ENCODE measurements around the gene ATAT1. TPM values are rescaled to one million over a fixed set of nuclear protein-coding genes. Genes with fewer than 3 reads are reported as not detected.

ATAT1 gene
- total and polyA plus RNA-seq, 10 of the 15 experiments (the other 5 are each of a cell fraction or from before 2014, with no cell fraction given) = 1.1 to 14.2 (median 6.9) TPM

DNA sequence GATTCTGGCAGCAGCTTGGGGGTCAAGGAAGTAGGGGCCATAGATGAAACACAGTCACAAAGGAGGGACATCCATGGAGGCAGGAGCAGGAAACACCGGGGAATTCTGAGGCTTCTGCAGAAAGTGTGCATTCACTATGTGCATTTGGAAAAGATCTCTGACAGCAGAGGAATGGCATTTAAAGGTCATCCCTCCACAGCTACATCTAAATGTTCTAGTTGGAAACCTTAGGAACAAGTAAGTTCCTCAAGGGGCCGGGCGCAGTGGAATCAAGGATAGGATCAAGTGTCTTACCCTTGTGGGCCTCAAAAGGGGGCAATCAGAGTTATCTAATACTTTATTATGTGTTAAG is 29.0 kb downstream of the ATAT1 start:
- Histone ChIP-seq H3K27me3 (replicated peaks in 1 of 2; ENCODE audit: control insufficient read depth in 2 of 2, insufficient read depth in 2 of 2, low read length in 1 of 2) (no peaks in the 10 kb centered on the region), H3K27ac (ENCODE audit: control insufficient read depth, insufficient read depth) (no peak overlapping the region), H3K36me3 (ENCODE audit: control insufficient read depth in 2 of 2, insufficient read depth in 2 of 2, low read length in 1 of 2) (peaks cover 29 to 34% of the 10 kb centered on the region in 2 experiments), H3K4me2 (ENCODE audit: control insufficient read depth, insufficient read depth) (no peak overlapping the region), H3K4me3 (no peak overlapping the region), H3K9ac (ENCODE audit: control insufficient read depth, insufficient read depth, low read length) (no peak overlapping the region), H4K20me1 (ENCODE audit: control insufficient read depth, insufficient read depth) (no peaks in the 10 kb centered on the region), H3K79me2 (ENCODE audit: control insufficient read depth, insufficient read depth, low read length) (no peaks in the 10 kb centered on the region), H3K4me1 (ENCODE audit: control insufficient read depth, insufficient read depth, low read length) (no peaks in the 10 kb centered on the region), H3K9me3 (replicated peaks; ENCODE audit: control insufficient read depth, insufficient read depth, low read length) (no peaks in the 10 kb centered on the region), H2AFZ (ENCODE audit: control insufficient read depth, low read depth, low read length) (no peak overlapping the region)
- ATAC-seq (no peak), FAIRE-seq (no peak), DNase-seq (ENCODE audit: low read depth, low spot score) (no peak)
- POLR2A ChIA-PET = no interaction called here
- in situ Hi-C loops (cut with MboI) = no loop called here
- SMC1A ChIA-PET (ENCODE audit: uncharacterized antibody, unreplicated experiment) = no interaction called here
- CTCF ChIA-PET = no interaction called here
- RAD21 ChIA-PET (ENCODE audit: unreplicated experiment) = no interaction called here
- no TSS peak for BruUV-seq (replicated peaks)
- WGBS (ENCODE audit: insufficient coverage, insufficient replicate concordance, low lambda C conversion rate, missing lambda C conversion rate) = 96% methylated on average over 3 of the region's 3 CpGs
- intact Hi-C loops (cut with micrococcal nuclease; ENCODE audit: unreplicated experiment) = no loop called here
- no peak for TF ChIP-seq NRF1 (conservative IDR thresholded peaks at IDR 0.05; ENCODE audit: low read depth, low read length)
- TF ChIP-seq FOS (IDR thresholded peaks at IDR 0.05; ENCODE audit: borderline replicate concordance, extremely low read depth, insufficient read length) = no peak
- no peak for TF ChIP-seq STAT3 (IDR thresholded peaks at IDR 0.05; ENCODE audit: low read depth, low read length)
- TF ChIP-seq SMAD5 (IDR thresholded peaks at IDR 0.05; ENCODE audit: low read depth) = no peak
- TF ChIP-seq WRNIP1 (IDR thresholded peaks at IDR 0.05; ENCODE audit: borderline replicate concordance, low read depth, low read length) = no peak
- TF ChIP-seq MEF2B (IDR thresholded peaks at IDR 0.05; ENCODE audit: partially characterized antibody, poor library complexity, severe bottlenecking) = no peak
- no peak for TF ChIP-seq ZNF384 (IDR thresholded peaks at IDR 0.05; ENCODE audit: borderline replicate concordance, low read depth, low read length)
- TF ChIP-seq MEF2A (IDR thresholded peaks at IDR 0.05; ENCODE audit: insufficient read depth, low read depth, low read length) = no peak
- no peak for TF ChIP-seq TBL1XR1 (IDR thresholded peaks at IDR 0.05; ENCODE audit: low read depth, low read length)

DNA sequence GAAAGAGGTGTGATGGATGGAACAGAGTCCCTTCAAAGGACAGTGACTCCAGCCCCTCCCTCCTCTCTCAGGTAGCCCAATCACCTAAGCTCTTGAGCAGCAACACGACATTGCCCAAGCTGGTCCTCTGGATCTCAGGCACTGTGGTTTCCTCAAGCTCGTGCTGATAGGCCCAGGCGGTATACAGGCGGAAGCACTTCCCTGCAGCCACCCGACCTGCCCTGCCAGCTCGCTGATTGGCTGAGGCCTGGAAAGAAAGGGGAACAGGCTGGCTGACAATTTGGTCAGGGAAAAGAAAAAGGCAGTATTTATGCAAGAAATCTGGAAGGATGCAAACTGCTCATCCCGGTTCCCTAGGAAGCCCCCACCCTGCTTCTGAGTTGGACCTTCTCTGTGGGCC is 29.8 kb downstream of the ATAT1 start:
- Histone ChIP-seq H2AFZ (ENCODE audit: control insufficient read depth, low read depth, low read length) (no peak overlapping the region), H3K27ac (ENCODE audit: control insufficient read depth, insufficient read depth) (no peak overlapping the region), H3K4me2 (ENCODE audit: control insufficient read depth, insufficient read depth) (no peak overlapping the region), H3K9ac (ENCODE audit: control insufficient read depth, insufficient read depth, low read length) (no peak overlapping the region), H4K20me1 (ENCODE audit: control insufficient read depth, insufficient read depth) (no peaks in the 10 kb centered on the region), H3K79me2 (ENCODE audit: control insufficient read depth, insufficient read depth, low read length) (no peaks in the 10 kb centered on the region), H3K9me3 (replicated peaks; ENCODE audit: control insufficient read depth, insufficient read depth, low read length) (no peaks in the 10 kb centered on the region), H3K36me3 (ENCODE audit: control insufficient read depth in 2 of 2, insufficient read depth in 2 of 2, low read length in 1 of 2) (peaks cover 32 to 37% of the 10 kb centered on the region in 2 experiments), H3K4me3 (no peak overlapping the region), H3K4me1 (ENCODE audit: control insufficient read depth, insufficient read depth, low read length) (no peaks in the 10 kb centered on the region), H3K27me3 (replicated peaks in 1 of 2; ENCODE audit: control insufficient read depth in 2 of 2, insufficient read depth in 2 of 2, low read length in 1 of 2) (no peaks in the 10 kb centered on the region)
- DNase-seq (ENCODE audit: low read depth, low spot score) (no peak), ATAC-seq (no peak), FAIRE-seq (no peak)
- intact Hi-C loops (cut with micrococcal nuclease; ENCODE audit: unreplicated experiment) (no loop called here), in situ Hi-C loops (cut with MboI) (no loop called here)
- ChIA-PET RAD21 (ENCODE audit: unreplicated experiment) (no interaction called here), CTCF (no interaction called here), POLR2A (interaction anchor here (0.6 kb wide), 1 partner anchor 8 kb away, joined by 3 read pairs; no protein-coding TSS in a partner anchor), SMC1A (ENCODE audit: uncharacterized antibody, unreplicated experiment) (interaction anchor here (1.6 kb wide), 1 partner anchor 9 kb away, joined by 6 read pairs; no protein-coding TSS in a partner anchor)
- WGBS (ENCODE audit: insufficient coverage, insufficient replicate concordance, low lambda C conversion rate, missing lambda C conversion rate) = 90% methylated on average over 7 of the region's 7 CpGs
- BruUV-seq (replicated peaks) = no TSS peak
- TF ChIP-seq ZNF687 (IDR thresholded peaks at IDR 0.05) (no peak), GATAD2B (conservative IDR thresholded peaks at IDR 0.05; ENCODE audit: low read depth) (no peak), IRF5 (IDR thresholded peaks at IDR 0.05; ENCODE audit: borderline replicate concordance) (no peak)
- TF ChIP-seq, protein P1, sequence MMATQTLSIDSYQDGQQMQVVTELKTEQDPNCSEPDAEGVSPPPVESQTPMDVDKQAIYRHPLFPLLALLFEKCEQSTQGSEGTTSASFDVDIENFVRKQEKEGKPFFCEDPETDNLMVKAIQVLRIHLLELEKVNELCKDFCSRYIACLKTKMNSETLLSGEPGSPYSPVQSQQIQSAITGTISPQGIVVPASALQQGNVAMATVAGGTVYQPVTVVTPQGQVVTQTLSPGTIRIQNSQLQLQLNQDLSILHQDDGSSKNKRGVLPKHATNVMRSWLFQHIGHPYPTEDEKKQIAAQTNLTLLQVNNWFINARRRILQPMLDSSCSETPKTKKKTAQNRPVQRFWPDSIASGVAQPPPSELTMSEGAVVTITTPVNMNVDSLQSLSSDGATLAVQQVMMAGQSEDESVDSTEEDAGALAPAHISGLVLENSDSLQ (IDR thresholded peaks at IDR 0.05) = no peak

Measured in GM12878 (cell line).